Activated CD4-positive, alpha-beta T cell treated with anti-CD3 and anti-CD28 coated beads for 36 hours (primary cell): ENCODE data around the gene BID. TPM values are rescaled to one million over a fixed set of nuclear protein-coding genes. Genes with fewer than 3 reads are reported as not detected.

Experiments
- ATAC-seq: fragments of 200-7000 bp; cut with Tn5 transposase; one replicate; pipeline ENCODE4 v1.10.0; 2021; ENCODE audit warnings: mild to moderate bottlenecking, moderate library complexity
- CTCF ChIA-PET: fragments of 350-600 bp; sonication (Branson Sonifier 250); formaldehyde crosslinking; loops from one replicate; lab custom pipeline; 2021; ENCODE audit warnings: antibody characterized with exemption; lab: Charles Lee
- POLR2A ChIA-PET: fragments of 350-600 bp; sonication (Branson Sonifier 250); formaldehyde crosslinking; loops from one replicate; lab custom pipeline; 2021; ENCODE audit warnings: antibody characterized with exemption, inconsistent platforms; lab: Charles Lee
- DNase-seq: peaks from one replicate; pipeline ENCODE4 v3.0.0-alpha.2; 2020
- H3K27ac Mint-ChIP-seq: one replicate; pipeline ENCODE4 v1.8.0; 2021; ENCODE audit warnings: mixed read lengths
- H3K27me3 Mint-ChIP-seq: one replicate; pipeline ENCODE4 v1.8.0; 2021; ENCODE audit warnings: mixed read lengths
- H3K36me3 Mint-ChIP-seq: one replicate; pipeline ENCODE4 v1.8.0; 2021; ENCODE audit warnings: low read depth, mixed read lengths
- H3K4me1 Mint-ChIP-seq: one replicate; pipeline ENCODE4 v1.8.0; 2021; ENCODE audit warnings: mixed read lengths
- H3K4me3 Mint-ChIP-seq: one replicate; pipeline ENCODE4 v1.8.0; 2021; ENCODE audit warnings: mild to moderate bottlenecking, moderate library complexity, mixed read lengths
- H3K9me3 Mint-ChIP-seq: one replicate; pipeline ENCODE4 v1.8.0; 2021; ENCODE audit warnings: low read depth, mixed read lengths
- intact Hi-C, 2 experiments: fragments of 100-400 bp; cut with DNase I in 1 of 2; cut with micrococcal nuclease in 1 of 2; formaldehyde crosslinking; loops; one replicate each; pipeline versions ENCODE4 v1.14.2 to v1.15.1; 2022 to 2024; cut with DNase I, micrococcal nuclease
- total RNA-seq, 2 experiments: library from RNA; stranded (reverse); gene quantifications; one replicate each; pipeline ENCODE4 v1.2.3, GENCODE V29; 2021

Gene BID
- total RNA-seq, 2 experiments from 2014 or later: 16.8 to 27.1 TPM

GRCh38 chr22:17774926-17775685, 837 bp upstream of the BID start:
- H3K27me3 Mint-ChIP-seq: peaks cover 2% of the 10 kb centered on the region
- POLR2A ChIA-PET: interaction anchor here (0.5 kb wide), 1 partner anchor 141 kb away, joined by 3 read pairs; no protein-coding TSS in a partner anchor
- peak overlapping the region; percentile 56 for H3K27ac Mint-ChIP-seq
- H3K4me3 Mint-ChIP-seq: peak overlapping the region; percentile 24
- no peaks in the 10 kb centered on the region for H3K9me3 Mint-ChIP-seq
- H3K36me3 Mint-ChIP-seq: peaks cover 4% of the 10 kb centered on the region
- CTCF ChIA-PET: interaction anchor here (1.1 kb wide), 1 partner anchor 32 kb away, joined by 3 read pairs; no protein-coding TSS in a partner anchor
- DNase-seq (peak; percentile 39), ATAC-seq (no peak)
- peaks cover 83% of the 10 kb centered on the region for H3K4me1 Mint-ChIP-seq
- intact Hi-C loops: loop anchor here (2.0 to 5.0 kb wide), 4 partner anchors 558 to 690 kb away; partner anchors contain the start of genes ADA2 (in 1 of the 2), HDHD5 (in 1 of the 2) and IL17RA (in 1 of the 2)

- ATAC-seq (peak; percentile 51), DNase-seq (peak; percentile 81)
- CTCF ChIA-PET: interaction anchor here (0.7 to 1.5 kb wide), 4 partner anchors 8 to 302 kb away, joined by 3 to 5 read pairs (median 4); no protein-coding TSS in a partner anchor
- H3K4me3 Mint-ChIP-seq: peak overlapping the region; percentile 75
- H3K27me3 Mint-ChIP-seq: peaks cover 2% of the 10 kb centered on the region
- intact Hi-C loops: loop anchor here (2.0 to 5.0 kb wide), 3 partner anchors 616 to 689 kb away; partner anchors contain the start of genes HDHD5 (in 1 of the 2) and IL17RA (in 1 of the 2)
- H3K4me1 Mint-ChIP-seq: peaks cover 75% of the 10 kb centered on the region
- H3K9me3 Mint-ChIP-seq: no peaks in the 10 kb centered on the region
- POLR2A ChIA-PET: interaction anchor here (0.6 to 1.1 kb wide), 3 partner anchors 9 to 376 kb away, joined by 3 to 7 read pairs (median 3); partner anchors contain the start of gene BCL2L13
- H3K36me3 Mint-ChIP-seq: peaks cover 4% of the 10 kb centered on the region
- no peak overlapping the region for H3K27ac Mint-ChIP-seq
Observed at GRCh38 chr22:17773606-17774205, 563 bp downstream of the BID start.

GRCh38 chr22:17772958-17773605, 1.2 kb downstream of the BID start:
- Mint-ChIP-seq H3K9me3 (no peaks in the 10 kb centered on the region), H3K36me3 (peaks cover 4% of the 10 kb centered on the region), H3K4me1 (peaks cover 75% of the 10 kb centered on the region), H3K27ac (no peak overlapping the region), H3K27me3 (peaks cover 2% of the 10 kb centered on the region), H3K4me3 (peak overlapping the region; percentile 75)
- ChIA-PET CTCF (interaction anchor here (0.7 to 2.2 kb wide), 5 partner anchors 8 to 303 kb away, joined by 3 to 9 read pairs (median 4); no protein-coding TSS in a partner anchor), POLR2A (interaction anchor here (0.6 to 1.1 kb wide), 5 partner anchors 9 to 376 kb away, joined by 3 to 7 read pairs (median 3); partner anchors contain the start of gene BCL2L13)
- ATAC-seq (no peak), DNase-seq (no peak)
- intact Hi-C loops: loop anchor here (5.0 kb wide), 2 partner anchors 616 to 686 kb away; partner anchors contain the start of gene HDHD5 (in 1 of the 2)

- POLR2A ChIA-PET: interaction anchor here (0.6 to 1.1 kb wide), 4 partner anchors 38 to 316 kb away, joined by 3 read pairs; partner anchors contain the start of gene BCL2L13
- H3K4me1 Mint-ChIP-seq: peaks cover 75% of the 10 kb centered on the region
- H3K27ac Mint-ChIP-seq: no peak overlapping the region
- CTCF ChIA-PET: interaction anchor here (1.0 to 2.2 kb wide), 4 partner anchors 7 to 304 kb away, joined by 3 to 9 read pairs (median 3); no protein-coding TSS in a partner anchor
- H3K36me3 Mint-ChIP-seq: peaks cover 4% of the 10 kb centered on the region
- peaks cover 2% of the 10 kb centered on the region for H3K27me3 Mint-ChIP-seq
- no peaks in the 10 kb centered on the region for H3K9me3 Mint-ChIP-seq
- no peak for ATAC-seq
- H3K4me3 Mint-ChIP-seq: peak overlapping the region; percentile 75
- intact Hi-C loops: loop anchor here (5.0 kb wide), 2 partner anchors 615 to 685 kb away; partner anchors contain the start of gene HDHD5 (in 1 of the 2)
- no peak for DNase-seq
Observed at GRCh38 chr22:17772249-17772957, 1.9 kb downstream of the BID start.

- Mint-ChIP-seq H3K9me3 (no peaks in the 10 kb centered on the region), H3K27ac (no peak overlapping the region), H3K4me1 (peaks cover 61% of the 10 kb centered on the region), H3K27me3 (peaks cover 2% of the 10 kb centered on the region), H3K4me3 (no peak overlapping the region), H3K36me3 (peaks cover 4% of the 10 kb centered on the region)
- intact Hi-C loops: loop anchor here (5.0 kb wide), 2 partner anchors 613 to 683 kb away; partner anchors contain the start of gene HDHD5 (in 1 of the 2)
- ATAC-seq (no peak), DNase-seq (no peak)
- POLR2A ChIA-PET: no interaction called here
- CTCF ChIA-PET: interaction anchor here (1.0 kb wide), 2 partner anchors 10 to 306 kb away, joined by 3 read pairs; no protein-coding TSS in a partner anchor
Observed at GRCh38 chr22:17770180-17771077, 3.8 kb downstream of the BID start.

GRCh38 chr22:17769716-17770082, 4.6 kb downstream of the BID start:
- Mint-ChIP-seq H3K27me3 (peaks cover 2% of the 10 kb centered on the region), H3K4me3 (no peak overlapping the region), H3K4me1 (peaks cover 59% of the 10 kb centered on the region), H3K36me3 (peaks cover 4% of the 10 kb centered on the region), H3K27ac (no peak overlapping the region), H3K9me3 (no peaks in the 10 kb centered on the region)
- ATAC-seq (no peak), DNase-seq (no peak)
- CTCF ChIA-PET: interaction anchor here (0.8 to 1.0 kb wide), 3 partner anchors 10 to 306 kb away, joined by 3 to 4 read pairs (median 3); no protein-coding TSS in a partner anchor
- intact Hi-C loops: loop anchor here (5.0 kb wide), 5 partner anchors 37 to 682 kb away; partner anchors contain the start of gene HDHD5 (in 1 of the 2)
- POLR2A ChIA-PET: no interaction called here

- no peak for DNase-seq
- peaks cover 4% of the 10 kb centered on the region for H3K36me3 Mint-ChIP-seq
- H3K27me3 Mint-ChIP-seq: peaks cover 4% of the 10 kb centered on the region
- H3K9me3 Mint-ChIP-seq: no peaks in the 10 kb centered on the region
- H3K4me1 Mint-ChIP-seq: peaks cover 62% of the 10 kb centered on the region
- ChIA-PET POLR2A (no interaction called here), CTCF (interaction anchor here (0.6 to 1.0 kb wide), 5 partner anchors 11 to 339 kb away, joined by 3 to 4 read pairs (median 3); no protein-coding TSS in a partner anchor)
- ATAC-seq: no peak
- intact Hi-C loops: loop anchor here (5.0 kb wide), 3 partner anchors 37 to 328 kb away; no protein-coding TSS in a partner anchor
- H3K4me3 Mint-ChIP-seq: no peak overlapping the region
- H3K27ac Mint-ChIP-seq: no peak overlapping the region
Observed at GRCh38 chr22:17769013-17769715, 5.1 kb downstream of the BID start.

GRCh38 chr22:17767233-17768065, 6.8 kb downstream of the BID start:
- Mint-ChIP-seq H3K4me3 (peak overlapping the region; percentile 50), H3K9me3 (no peaks in the 10 kb centered on the region), H3K4me1 (peaks cover 54% of the 10 kb centered on the region), H3K36me3 (peaks cover 4% of the 10 kb centered on the region), H3K27ac (peak overlapping the region; percentile 55), H3K27me3 (peaks cover 7% of the 10 kb centered on the region)
- ATAC-seq (peak; percentile 86), DNase-seq (peak; percentile 78)
- POLR2A ChIA-PET: interaction anchor here (0.6 to 1.2 kb wide), 4 partner anchors 10 to 276 kb away, joined by 3 to 7 read pairs (median 4); no protein-coding TSS in a partner anchor
- intact Hi-C loops: loop anchor here (1.0 to 5.0 kb wide), 9 partner anchors 10 to 683 kb away; partner anchors contain the start of genes IL17RA (in 1 of the 2) and PEX26 (in 1 of the 2)
- CTCF ChIA-PET: interaction anchor here (0.6 to 1.5 kb wide), 10 partner anchors 12 to 341 kb away, joined by 3 to 6 read pairs (median 3); partner anchors contain the start of gene PEX26
